Uterus (tissue), 2 donors: Measurements from ENCODE around the gene IL6ST.

Experiments
- CTCF ChIP-seq, 4 experiments: fragments of 200-600 bp in 2 of 4; fragments of 450-650 bp in 2 of 4; sonication (generic) in 2 of 4; IDR thresholded peaks; one replicate each; pipeline ENCODE4 v1.5.1; 2016 to 2019; ENCODE audit warnings: antibody characterized with exemption in 4 of 4, mild to moderate bottlenecking in 2 of 4, moderate library complexity in 1 of 4
- POLR2A ChIP-seq, 2 donors: fragments of 450-650 bp; IDR thresholded peaks; one replicate each; pipeline ENCODE4 v1.6.1; 2016; ENCODE audit warnings: antibody characterized with exemption in 2 of 2, mild to moderate bottlenecking in 1 of 2, moderate library complexity in 1 of 2

DNA sequence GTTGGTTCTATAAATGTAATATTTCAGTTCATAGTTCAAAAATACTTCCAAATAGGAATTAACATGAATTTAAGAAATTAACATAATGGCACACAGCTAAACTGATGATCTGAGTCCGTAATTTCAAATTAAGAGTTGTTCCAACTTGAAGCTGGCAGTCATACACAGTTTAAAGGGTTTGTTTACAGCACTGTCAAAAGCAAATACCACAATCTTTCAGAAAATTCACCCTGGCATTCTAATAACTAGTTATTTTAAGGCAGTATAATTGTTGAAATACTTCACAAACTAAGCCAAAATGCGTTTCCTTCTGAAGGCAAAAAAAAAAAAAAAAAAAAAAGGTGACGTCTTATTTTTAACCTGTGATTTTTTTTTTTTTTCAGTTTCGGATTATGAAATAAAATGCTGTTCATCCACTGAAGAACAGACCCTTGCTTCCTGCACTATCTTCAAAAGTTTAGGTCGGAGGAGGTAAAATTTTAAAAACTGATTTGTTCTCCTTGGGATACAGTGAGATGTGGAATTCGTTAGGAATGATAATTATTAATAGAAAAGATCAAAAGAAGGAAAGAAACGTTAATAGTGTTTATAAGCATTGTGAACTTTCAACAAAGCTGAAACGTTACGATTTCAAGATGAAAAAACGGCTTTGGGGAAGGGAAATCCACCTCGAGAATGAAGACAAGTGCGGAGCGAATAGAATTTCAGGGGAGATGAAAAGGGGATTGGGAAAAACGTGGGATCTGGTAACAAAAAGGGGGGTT is 850 bp downstream of the IL6ST start:
- TF ChIP-seq CTCF (IDR thresholded peaks at IDR 0.05) (no peak), POLR2A (IDR thresholded peaks at IDR 0.05) (no peak)
